Sigmoid colon (tissue), 7 donors: Measurements from ENCODE around the gene GINS2. TPM values are rescaled to one million over a fixed set of nuclear protein-coding genes. Genes with fewer than 3 reads are reported as not detected.

Experiments used
- DNase-seq: peaks from one replicate; pipeline ENCODE4 v3.0.0-alpha.2; 2019
- H3K27ac ChIP-seq, 4 donors: fragments of 200-600 bp; sonication (generic); one replicate each; pipeline ENCODE4 v1.5.1; 2016 to 2019; ENCODE audit warnings: mild to moderate bottlenecking in 1 of 4
- H3K27me3 ChIP-seq, 3 donors: fragments of 200-600 bp; sonication (generic); one replicate each; pipeline ENCODE4 v1.5.1; 2019; ENCODE audit warnings: mild to moderate bottlenecking in 1 of 3
- H3K36me3 ChIP-seq, 4 donors: fragments of 200-600 bp; sonication (generic); one replicate each; pipeline ENCODE4 v1.5.1; 2016 to 2019
- H3K4me1 ChIP-seq, 4 donors: fragments of 200-600 bp; sonication (generic); one replicate each; pipeline ENCODE4 v1.5.1; 2017 to 2019
- H3K4me3 ChIP-seq, 4 donors: fragments of 200-600 bp; sonication (generic); one replicate each; pipeline ENCODE4 v1.5.1; 2017 to 2019; ENCODE audit warnings: mild to moderate bottlenecking in 2 of 4, moderate library complexity in 1 of 4
- H3K9me3 ChIP-seq, 4 donors: fragments of 200-600 bp in 3 of 4; sonication (generic) in 3 of 4; one replicate each; pipeline versions ENCODE4 v1.5.1 to v1.6.1; 2013 to 2019
- EP300 ChIP-seq, 4 donors: sonication (generic); formaldehyde crosslinking; IDR thresholded peaks; one replicate each; pipeline ENCODE4 v1.6.1; 2017; ENCODE audit warnings: antibody characterized with exemption in 4 of 4
- POLR2A ChIP-seq, 2 donors: fragments of 450-650 bp; IDR thresholded peaks; one replicate each; pipeline ENCODE4 v1.6.1; 2016; ENCODE audit warnings: antibody characterized with exemption in 2 of 2, mild to moderate bottlenecking in 2 of 2, moderate library complexity in 2 of 2
- POLR2AphosphoS5 ChIP-seq, 4 donors: sonication (generic); formaldehyde crosslinking; IDR thresholded peaks; one replicate each; pipeline ENCODE4 v1.6.1; 2017; ENCODE audit warnings: antibody characterized with exemption in 4 of 4
- WGBS, 2 donors: extraction: QIAGEN DNeasy Blood & Tissue Kit; methylation state at CpG; one replicate each; pipeline ENCODE4 v1.1.7; 2013; 5-methylcytosine and 5-hydroxymethylcytosine counted together
- intact Hi-C: fragments of 100-400 bp; cut with DNase I; formaldehyde crosslinking; loops from one replicate; pipeline ENCODE4 v1.15.1; 2023
- polyA plus RNA-seq, 3 donors: library from polyadenylated mRNA; stranded (reverse); fragments of 200-250 nt; gene quantifications; one replicate each; pipeline ENCODE4 v1.2.3, GENCODE V29; 2013
- total RNA-seq, 4 donors: library from RNA; depleted of rRNA; stranded (reverse); fragments of >200 nt; gene quantifications; one replicate each; pipeline ENCODE4 v1.1.0, GENCODE V29; 2016
- TF ChIP-seq, protein P1 (sequence below), 4 experiments: fragments of 450-650 bp in 3 of 4; fragments of 200-600 bp in 1 of 4; IDR thresholded peaks; one replicate each; pipeline ENCODE4 v1.5.1; 2016 to 2019; ENCODE audit warnings: antibody characterized with exemption in 4 of 4, mild to moderate bottlenecking in 3 of 4, moderate library complexity in 2 of 4
- donor health status: healthy with polysubstance abuse.
- donor health status: Bipolar disorder and iron deficiency.
- donor health status: healthy.

The GINS2 gene
- total and polyA plus RNA-seq, 7 donors: 0.16 to 9.6 (median 1.2) TPM; not detected in 1

- no peak for DNase-seq
- H3K36me3 ChIP-seq: peaks cover 29 to 60% (median 52%) of the 10 kb centered on the region in 4 donors
- H3K27ac ChIP-seq: peak overlapping the region in 3 of 4 donors; percentile 85 to 88 (median 87)
- H3K9me3 ChIP-seq: no peaks in the 10 kb centered on the region
- WGBS, 2 donors: 94 to 95% methylated on average over 41 of the region's 41 CpGs
- H3K4me3 ChIP-seq: no peak overlapping the region
- TF ChIP-seq POLR2A (IDR thresholded peaks at IDR 0.05): no peak
- no peak for TF ChIP-seq EP300 (IDR thresholded peaks at IDR 0.05)
- TF ChIP-seq, protein P1, sequence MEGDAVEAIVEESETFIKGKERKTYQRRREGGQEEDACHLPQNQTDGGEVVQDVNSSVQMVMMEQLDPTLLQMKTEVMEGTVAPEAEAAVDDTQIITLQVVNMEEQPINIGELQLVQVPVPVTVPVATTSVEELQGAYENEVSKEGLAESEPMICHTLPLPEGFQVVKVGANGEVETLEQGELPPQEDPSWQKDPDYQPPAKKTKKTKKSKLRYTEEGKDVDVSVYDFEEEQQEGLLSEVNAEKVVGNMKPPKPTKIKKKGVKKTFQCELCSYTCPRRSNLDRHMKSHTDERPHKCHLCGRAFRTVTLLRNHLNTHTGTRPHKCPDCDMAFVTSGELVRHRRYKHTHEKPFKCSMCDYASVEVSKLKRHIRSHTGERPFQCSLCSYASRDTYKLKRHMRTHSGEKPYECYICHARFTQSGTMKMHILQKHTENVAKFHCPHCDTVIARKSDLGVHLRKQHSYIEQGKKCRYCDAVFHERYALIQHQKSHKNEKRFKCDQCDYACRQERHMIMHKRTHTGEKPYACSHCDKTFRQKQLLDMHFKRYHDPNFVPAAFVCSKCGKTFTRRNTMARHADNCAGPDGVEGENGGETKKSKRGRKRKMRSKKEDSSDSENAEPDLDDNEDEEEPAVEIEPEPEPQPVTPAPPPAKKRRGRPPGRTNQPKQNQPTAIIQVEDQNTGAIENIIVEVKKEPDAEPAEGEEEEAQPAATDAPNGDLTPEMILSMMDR (IDR thresholded peaks at IDR 0.05): no peak
- no peak for TF ChIP-seq POLR2AphosphoS5 (IDR thresholded peaks at IDR 0.05)
- no peaks in the 10 kb centered on the region for H3K27me3 ChIP-seq
- peaks cover 0 to 56% (median 45%) of the 10 kb centered on the region in 4 donors for H3K4me1 ChIP-seq
- intact Hi-C loops: loop anchor here (5.0 kb wide), 1 partner anchor 63 kb away; no protein-coding TSS in a partner anchor
Measured at GRCh38 chr16:85654251-85655095, 34.3 kb downstream of the GINS2 start.

GRCh38 chr16:85653290-85653891, 35.4 kb downstream of the GINS2 start:
- peak overlapping the region; percentile 78 to 88 (median 86) for H3K27ac ChIP-seq
- peaks cover 0 to 56% (median 45%) of the 10 kb centered on the region in 4 donors for H3K4me1 ChIP-seq
- no peak for DNase-seq
- no peak overlapping the region for H3K4me3 ChIP-seq
- TF ChIP-seq, protein P1 (IDR thresholded peaks at IDR 0.05): no peak
- no peak for TF ChIP-seq POLR2A (IDR thresholded peaks at IDR 0.05)
- TF ChIP-seq POLR2AphosphoS5 (IDR thresholded peaks at IDR 0.05): no peak
- TF ChIP-seq EP300 (IDR thresholded peaks at IDR 0.05): no peak
- H3K9me3 ChIP-seq: no peaks in the 10 kb centered on the region
- H3K27me3 ChIP-seq: no peaks in the 10 kb centered on the region
- intact Hi-C loops: no loop called here
- 83 to 88% methylated on average over 20 to 21 of the region's 21 CpGs for WGBS, 2 donors
- peaks cover 25 to 59% (median 47%) of the 10 kb centered on the region in 4 donors for H3K36me3 ChIP-seq

DNA sequence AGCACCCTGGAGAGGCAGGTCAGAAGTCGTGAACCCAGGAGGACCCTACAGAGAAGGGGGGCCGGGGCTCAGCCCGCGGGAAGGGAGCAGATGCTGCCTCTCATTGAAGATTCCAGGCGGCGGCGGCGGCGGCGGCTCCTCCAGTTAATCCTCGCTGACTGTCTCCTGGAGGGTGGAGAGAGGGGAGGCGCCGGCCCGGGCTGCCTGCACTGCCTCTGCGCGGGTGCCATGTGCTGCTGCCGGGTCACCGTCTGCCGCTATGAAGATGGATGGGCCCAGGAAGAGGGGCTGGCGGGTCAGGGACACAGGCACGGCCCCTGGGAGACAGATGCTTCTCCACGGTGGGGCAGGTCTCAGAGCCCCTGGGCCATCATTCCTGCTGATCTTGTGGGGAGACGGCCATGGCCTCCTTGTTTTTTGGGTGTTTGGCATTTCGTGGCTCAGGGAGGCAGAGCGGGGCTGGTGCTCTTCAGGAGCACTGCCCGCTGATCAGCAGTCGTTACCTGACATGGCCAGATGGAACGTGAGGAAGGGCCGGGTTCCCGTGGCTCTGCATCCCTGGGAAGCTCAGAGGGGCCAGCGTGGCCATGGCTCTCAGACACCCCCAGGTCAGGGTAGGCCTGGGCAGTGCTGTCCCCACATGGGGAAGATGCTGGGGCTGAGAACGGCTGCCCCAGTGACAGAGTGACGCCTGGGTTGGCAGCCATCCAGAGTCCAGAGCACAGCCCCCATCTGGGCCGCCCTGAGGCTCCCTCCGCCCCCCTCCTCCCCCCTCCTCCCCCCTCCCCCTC, 36.1 kb downstream of the GINS2 start:
- Histone ChIP-seq H3K4me3 (no peak overlapping the region), H3K36me3 (peaks cover 18 to 51% (median 40%) of the 10 kb centered on the region in 4 donors), H3K4me1 (peaks cover 0 to 56% (median 45%) of the 10 kb centered on the region in 4 donors), H3K27me3 (no peaks in the 10 kb centered on the region), H3K9me3 (no peaks in the 10 kb centered on the region), H3K27ac (peak overlapping the region; percentile 89 to 96 (median 90))
- DNase-seq: peak; percentile 92
- intact Hi-C loops: no loop called here
- TF ChIP-seq, protein P1 (IDR thresholded peaks at IDR 0.05): no peak
- TF ChIP-seq EP300 (IDR thresholded peaks at IDR 0.05) (no peak), POLR2A (IDR thresholded peaks at IDR 0.05) (no peak), POLR2AphosphoS5 (IDR thresholded peaks at IDR 0.05) (no peak)
- 61 to 66% methylated on average over 35 of the region's 35 CpGs for WGBS, 2 donors

DNA sequence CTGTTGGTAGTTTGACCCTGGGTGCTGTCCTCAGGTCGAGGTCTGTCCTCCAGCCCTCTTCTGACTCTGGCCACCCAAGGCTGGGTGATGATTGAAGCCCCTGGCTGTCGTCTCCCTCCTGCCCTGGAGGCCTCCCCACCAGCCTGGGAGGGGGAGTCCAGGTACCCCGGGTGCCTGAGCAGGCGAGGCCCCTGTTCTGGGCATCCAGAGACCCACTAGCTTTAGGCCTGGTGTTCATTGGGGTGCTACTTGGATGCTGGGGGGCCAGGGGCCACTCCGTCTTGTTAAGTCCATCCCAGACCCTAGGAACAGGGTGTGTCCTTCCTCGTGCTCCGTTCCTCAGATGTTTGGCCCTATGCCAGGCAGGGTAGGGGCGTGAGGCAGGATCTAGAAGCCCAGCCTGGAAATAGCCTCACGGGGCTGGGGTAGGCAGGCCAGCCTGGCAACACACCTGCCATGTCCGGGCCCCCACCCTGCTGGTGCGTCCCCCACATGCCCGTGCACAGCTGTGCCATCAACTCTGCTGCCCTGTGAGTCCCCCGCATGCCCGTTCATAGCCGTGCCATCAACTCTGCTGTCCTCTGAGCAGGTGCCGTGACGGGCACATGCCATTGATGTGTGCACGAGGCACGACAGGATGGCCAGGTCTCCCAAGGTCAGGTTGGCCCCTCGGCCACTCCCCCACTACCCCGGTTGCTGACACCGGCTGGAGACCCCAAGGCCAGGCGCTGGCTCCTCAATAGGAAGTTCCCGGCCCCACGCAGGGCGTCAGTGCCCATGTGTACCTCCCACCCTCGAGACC, 36.9 kb downstream of the GINS2 start:
- no peak for DNase-seq
- WGBS, 2 donors: 67 to 76% methylated on average over 27 of the region's 27 CpGs
- intact Hi-C loops: no loop called here
- Histone ChIP-seq H3K27me3 (no peaks in the 10 kb centered on the region), H3K4me1 (peaks cover 0 to 56% (median 45%) of the 10 kb centered on the region in 4 donors), H3K9me3 (no peaks in the 10 kb centered on the region), H3K27ac (peak overlapping the region; percentile 89 to 96 (median 90)), H3K36me3 (peaks cover 12 to 43% (median 32%) of the 10 kb centered on the region in 4 donors), H3K4me3 (no peak overlapping the region)
- TF ChIP-seq POLR2AphosphoS5 (IDR thresholded peaks at IDR 0.05) (peak in 1 of 4 donors; percentile 12), POLR2A (IDR thresholded peaks at IDR 0.05) (no peak), EP300 (IDR thresholded peaks at IDR 0.05) (no peak)
